ENCODE results near the gene EXD1.

DNA sequence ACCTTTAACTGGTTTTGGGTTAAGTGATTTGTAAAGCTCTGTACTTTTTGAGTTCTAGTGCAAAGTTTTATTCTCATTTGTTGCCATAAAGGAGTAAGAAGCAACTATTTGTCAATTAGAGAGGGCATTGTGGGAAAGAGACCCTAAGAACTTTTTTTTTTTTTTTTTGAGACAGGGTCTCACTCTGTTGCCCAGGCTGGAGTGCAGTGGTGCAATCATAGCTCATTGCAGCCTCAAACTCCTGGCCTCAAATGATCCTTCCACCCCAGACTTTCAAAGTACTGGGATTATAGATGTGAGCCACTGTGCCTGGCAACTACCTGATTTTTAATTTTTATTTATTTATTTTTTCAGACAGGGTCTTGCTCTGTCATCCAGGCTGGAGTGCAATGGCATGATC is 5.4 kb upstream of the EXD1 start:
- TF ChIP-seq, protein P1, sequence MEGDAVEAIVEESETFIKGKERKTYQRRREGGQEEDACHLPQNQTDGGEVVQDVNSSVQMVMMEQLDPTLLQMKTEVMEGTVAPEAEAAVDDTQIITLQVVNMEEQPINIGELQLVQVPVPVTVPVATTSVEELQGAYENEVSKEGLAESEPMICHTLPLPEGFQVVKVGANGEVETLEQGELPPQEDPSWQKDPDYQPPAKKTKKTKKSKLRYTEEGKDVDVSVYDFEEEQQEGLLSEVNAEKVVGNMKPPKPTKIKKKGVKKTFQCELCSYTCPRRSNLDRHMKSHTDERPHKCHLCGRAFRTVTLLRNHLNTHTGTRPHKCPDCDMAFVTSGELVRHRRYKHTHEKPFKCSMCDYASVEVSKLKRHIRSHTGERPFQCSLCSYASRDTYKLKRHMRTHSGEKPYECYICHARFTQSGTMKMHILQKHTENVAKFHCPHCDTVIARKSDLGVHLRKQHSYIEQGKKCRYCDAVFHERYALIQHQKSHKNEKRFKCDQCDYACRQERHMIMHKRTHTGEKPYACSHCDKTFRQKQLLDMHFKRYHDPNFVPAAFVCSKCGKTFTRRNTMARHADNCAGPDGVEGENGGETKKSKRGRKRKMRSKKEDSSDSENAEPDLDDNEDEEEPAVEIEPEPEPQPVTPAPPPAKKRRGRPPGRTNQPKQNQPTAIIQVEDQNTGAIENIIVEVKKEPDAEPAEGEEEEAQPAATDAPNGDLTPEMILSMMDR (IDR thresholded peaks at IDR 0.05; ENCODE audit: low read length), result no peak
- TF ChIP-seq EZH2 (IDR thresholded peaks at IDR 0.05; ENCODE audit: borderline replicate concordance, low read length), result no peak

All from OCI-LY1 (cell line).